Neural crest cell (in vitro differentiated cells): ENCODE data around the gene PPP1R9B. TPM values are rescaled to one million over a fixed set of nuclear protein-coding genes. Genes with fewer than 3 reads are reported as not detected.

Experiments
- DNase-seq: peaks from one replicate; pipeline ENCODE4 v3.0.0; 2021; ENCODE audit warnings: low read depth, mixed read lengths, low spot score
- H3K27ac Mint-ChIP-seq: one replicate; pipeline ENCODE4 v1.8.0; 2021; ENCODE audit warnings: mild to moderate bottlenecking, mixed read lengths; ENCODE audit not compliant: unreplicated experiment
- H3K27me3 Mint-ChIP-seq: 2 replicates; pipeline ENCODE4 v1.8.0; 2021; ENCODE audit warnings: low read depth, mild to moderate bottlenecking, mixed read lengths
- H3K36me3 Mint-ChIP-seq: 2 replicates; pipeline ENCODE4 v1.8.0; 2021; ENCODE audit warnings: low read depth, mild to moderate bottlenecking, mixed read lengths
- H3K4me1 Mint-ChIP-seq: 2 replicates; pipeline ENCODE4 v1.8.0; 2021; ENCODE audit warnings: mixed read lengths
- H3K4me3 Mint-ChIP-seq: one replicate; pipeline ENCODE4 v1.8.0; 2021; ENCODE audit warnings: mild to moderate bottlenecking, mixed read lengths
- H3K9me3 Mint-ChIP-seq: 2 replicates; pipeline ENCODE4 v1.8.0; 2021; ENCODE audit warnings: mixed read lengths
- CTCF ChIP-seq: fragments of 200-600 bp; sonication (generic); conservative IDR thresholded peaks from 2 replicates; pipeline ENCODE4 v1.5.0; 2021; ENCODE audit warnings: antibody characterized with exemption, mild to moderate bottlenecking
- total RNA-seq: library from RNA; stranded (reverse); gene quantifications from 2 replicates; pipeline ENCODE4 v1.2.1, GENCODE V29; 2021

PPP1R9B gene
- total RNA-seq, 1 donor from 2014 or later: 68.8 TPM

- Mint-ChIP-seq H3K9me3 (no peaks in the 10 kb centered on the region), H3K4me1 (peaks cover 25% of the 10 kb centered on the region), H3K27ac (no peak overlapping the region), H3K4me3 (peak overlapping the region; percentile 74), H3K36me3 (no peaks in the 10 kb centered on the region), H3K27me3 (no peaks in the 10 kb centered on the region)
- no peak for DNase-seq
- TF ChIP-seq CTCF: no peak
Observed at GRCh38 chr17:50153650-50154575, 3.4 kb upstream of the PPP1R9B start.

- Mint-ChIP-seq H3K36me3 (no peaks in the 10 kb centered on the region), H3K4me3 (peak overlapping the region; percentile 97), H3K9me3 (no peaks in the 10 kb centered on the region), H3K27me3 (no peaks in the 10 kb centered on the region), H3K4me1 (peaks cover 30% of the 10 kb centered on the region), H3K27ac (no peak overlapping the region)
- no peak for DNase-seq
- TF ChIP-seq CTCF: no peak
Observed at GRCh38 chr17:50152736-50153135, 2.3 kb upstream of the PPP1R9B start.

GRCh38 chr17:50151937-50152547, 1.6 kb upstream of the PPP1R9B start:
- DNase-seq: peak; percentile 68

GRCh38 chr17:50151041-50151936, 812 bp upstream of the PPP1R9B start:
- Mint-ChIP-seq H3K36me3 (no peaks in the 10 kb centered on the region), H3K9me3 (no peaks in the 10 kb centered on the region), H3K4me1 (peaks cover 45% of the 10 kb centered on the region), H3K27me3 (no peaks in the 10 kb centered on the region), H3K27ac (peak overlapping the region; percentile 96), H3K4me3 (peak overlapping the region; percentile 97)
- peak; percentile 83 for DNase-seq
- TF ChIP-seq CTCF: peak; percentile 71

More at GRCh38 chr17:50151937-50152547, 1.6 kb upstream of the PPP1R9B start:
- H3K9me3 Mint-ChIP-seq: no peaks in the 10 kb centered on the region
- TF ChIP-seq CTCF: no peak
- H3K4me3 Mint-ChIP-seq: peak overlapping the region; percentile 97
- H3K27ac Mint-ChIP-seq: peak overlapping the region; percentile 76
- no peaks in the 10 kb centered on the region for H3K36me3 Mint-ChIP-seq
- H3K27me3 Mint-ChIP-seq: no peaks in the 10 kb centered on the region
- peaks cover 37% of the 10 kb centered on the region for H3K4me1 Mint-ChIP-seq
